K562 (cell line): Measurements from ENCODE around the gene JMJD1C. TPM values are rescaled to one million over a fixed set of nuclear protein-coding genes. Genes with fewer than 3 reads are reported as not detected.
A peak's percentile ranks its signal among the peaks of the same experiment; 100 is the strongest.

Experiments
- ARID2 ChIP-seq: fragments of 450-650 bp; IDR thresholded peaks from 2 replicates; pipeline ENCODE4 v1.6.1; 2017; ENCODE audit warnings: antibody characterized with exemption, mild to moderate bottlenecking
- CHD1 ChIP-seq: fragments of 200-600 bp; sonication (generic); IDR thresholded peaks from one replicate; pipeline ENCODE4 v1.6.1; 2012; ENCODE audit warnings: mild to moderate bottlenecking, moderate library complexity, low read length, inconsistent platforms
- DIDO1 ChIP-seq: fragments of 450-650 bp; IDR thresholded peaks from 2 replicates; pipeline ENCODE4 v1.6.1; 2016; ENCODE audit warnings: low read depth, missing biosample characterization, missing genetic modification characterization
- E4F1 ChIP-seq: fragments of 250-450 bp; sonication (Bioruptor Pico); IDR thresholded peaks from 2 replicates; pipeline ENCODE4 v1.5.0; 2021; ENCODE audit warnings: mild to moderate bottlenecking, borderline replicate concordance
- ELK1 ChIP-seq: sonication (generic); formaldehyde crosslinking; IDR thresholded peaks from 2 replicates; pipeline ENCODE4 v1.8.1; 2022; ENCODE audit warnings: missing genetic modification reagents
- FIP1L1 ChIP-seq: fragments of 200-400 bp; formaldehyde crosslinking; IDR thresholded peaks from 2 replicates; pipeline ENCODE4 v1.6.1; 2018; ENCODE audit warnings: mild to moderate bottlenecking, low read depth, low read length; ENCODE audit not compliant: poor library complexity, severe bottlenecking
- FOXM1 ChIP-seq, 2 experiments: fragments of 450-650 bp in 1 of 2; sonication (generic) in 1 of 2; formaldehyde crosslinking in 1 of 2; IDR thresholded peaks; 2 replicates each; pipeline versions ENCODE4 v1.6.1 to v1.9.0; 2017 to 2022; ENCODE audit warnings: low read depth in 2 of 2, mild to moderate bottlenecking in 2 of 2, missing genetic modification reagents in 1 of 2, moderate library complexity in 1 of 2
- GTF2E2 ChIP-seq: fragments of 200-800 bp; sonication (Bioruptor generic); IDR thresholded peaks from 2 replicates; pipeline ENCODE4 v1.6.1; 2016; ENCODE audit warnings: missing genetic modification characterization, missing compliant biosample characterization
- LARP7 ChIP-seq: fragments of 450-650 bp; IDR thresholded peaks from 2 replicates; pipeline ENCODE4 v1.6.1; 2016
- LCOR ChIP-seq: sonication (generic); formaldehyde crosslinking; IDR thresholded peaks from 2 replicates; pipeline ENCODE4 v1.8.0; 2022; ENCODE audit warnings: mild to moderate bottlenecking, missing genetic modification reagents
- PCBP1 ChIP-seq: fragments of 200-400 bp; formaldehyde crosslinking; IDR thresholded peaks from 2 replicates; pipeline ENCODE4 v1.6.1; 2018; ENCODE audit warnings: mild to moderate bottlenecking, low read depth, low read length; ENCODE audit not compliant: poor library complexity, severe bottlenecking
- POLR2G ChIP-seq: fragments of 200-400 bp; formaldehyde crosslinking; IDR thresholded peaks from 2 replicates; pipeline ENCODE4 v1.6.1; 2017; ENCODE audit warnings: low read depth, mild to moderate bottlenecking, antibody characterized with exemption, low read length, moderate library complexity
- RAD21 ChIP-seq, 2 experiments: fragments of 250-450 bp in 1 of 2; fragments of 450-650 bp in 1 of 2; sonication (Bioruptor Pico) in 1 of 2; formaldehyde crosslinking in 1 of 2; IDR thresholded peaks in 1 of 2; conservative IDR thresholded peaks in 1 of 2; 2 replicates each; pipeline versions ENCODE4 v1.4.0 to v1.8.0; 2020 to 2022; ENCODE audit warnings: mild to moderate bottlenecking in 2 of 2, moderate library complexity in 1 of 2
- TAF9B ChIP-seq: fragments of 450-650 bp; IDR thresholded peaks from 2 replicates; pipeline ENCODE4 v1.6.1; 2018; ENCODE audit warnings: mild to moderate bottlenecking; ENCODE audit not compliant: partially characterized antibody
- ZFP36 ChIP-seq: fragments of 150-350 bp; IDR thresholded peaks from 2 replicates; pipeline ENCODE4 v1.6.1; 2018; ENCODE audit warnings: low read length, low read depth; ENCODE audit not compliant: partially characterized antibody
- polyA plus RNA-seq, 8 experiments: library from polyadenylated mRNA; depleted of rRNA in 4 of 8; stranded (reverse) in 5 of 8; unstranded in 3 of 8; fragments of >200 nt; fragmentation: Nextera tagmentation in 2 of 8; fragmentation: Illumina TruSeq in 1 of 8; extraction: Ambion mirVana in 2 of 8; extraction: Trizol in 1 of 8; gene quantifications; 2 replicates each; pipeline versions ENCODE4 v1.2.1 to v1.2.3, GENCODE V29; 2011 to 2014; ENCODE audit warnings: inconsistent platforms in 1 of 8, missing spikeins in 1 of 8
- total RNA-seq, 7 experiments: library from RNA; depleted of rRNA in 6 of 7; stranded (reverse); fragments of >200 nt in 6 of 7; fragmentation: Illumina TruSeq in 2 of 7; extraction: Trizol in 2 of 7; gene quantifications; 2 replicates each; pipeline versions ENCODE4 v1.2.1 to v1.2.3, GENCODE V29; 2011 to 2021; ENCODE audit warnings: low replicate concordance in 1 of 7
- TF ChIP-seq, protein P1 (sequence below): fragments of 450-650 bp; conservative IDR thresholded peaks from 2 replicates; pipeline ENCODE4 v1.6.1; 2016; ENCODE audit warnings: missing genetic modification characterization, low read depth, mild to moderate bottlenecking, control low read depth, missing compliant biosample characterization
- TF ChIP-seq, protein P2 (sequence below): sonication (generic); formaldehyde crosslinking; IDR thresholded peaks from 2 replicates; pipeline ENCODE4 v1.8.0; 2023; ENCODE audit warnings: mild to moderate bottlenecking, missing genetic modification reagents

Gene JMJD1C
- total and polyA plus RNA-seq, 9 of the 15 experiments (the other 6 are each of a cell fraction or from before 2014, with no cell fraction given): 25.3 to 68.0 (median 47.2) TPM

GRCh38 chr10:63267414-63268148 lies 198.2 kb downstream of the JMJD1C start (continued):
- TF ChIP-seq RAD21 (CRISPR knock-in tag; conservative IDR thresholded peaks at IDR 0.05 in 1 of 2, IDR thresholded peaks at IDR 0.05 in 1 of 2) (0 out of 4 replicates have a peak, but pooled peaks of 1 of the 2 experiments have one; percentile 6), PCBP1 (no peak), LARP7 (no peak), E4F1 (no peak), ZFP36 (no peak), POLR2G (peak; percentile 43; the same call in 1 of the 2 replicates), FIP1L1 (no peak), ARID2 (no peak), FOXM1 (IDR thresholded peaks at IDR 0.05; ENCODE audit: low read depth) (0 out of 2 replicates have a peak, but pooled peaks have one; percentile 6), FOXM1 (CRISPR knock-in tag; IDR thresholded peaks at IDR 0.05; ENCODE audit: low read depth) (no peak), TAF9B (peak; percentile 37), LCOR (no peak), GTF2E2 (tag) (0 out of 2 replicates have a peak, but pooled peaks have one; percentile 4), CHD1 (peak; percentile 41), DIDO1 (tag) (no peak), ELK1 (CRISPR knock-in tag) (no peak)
- TF ChIP-seq, protein P1, sequence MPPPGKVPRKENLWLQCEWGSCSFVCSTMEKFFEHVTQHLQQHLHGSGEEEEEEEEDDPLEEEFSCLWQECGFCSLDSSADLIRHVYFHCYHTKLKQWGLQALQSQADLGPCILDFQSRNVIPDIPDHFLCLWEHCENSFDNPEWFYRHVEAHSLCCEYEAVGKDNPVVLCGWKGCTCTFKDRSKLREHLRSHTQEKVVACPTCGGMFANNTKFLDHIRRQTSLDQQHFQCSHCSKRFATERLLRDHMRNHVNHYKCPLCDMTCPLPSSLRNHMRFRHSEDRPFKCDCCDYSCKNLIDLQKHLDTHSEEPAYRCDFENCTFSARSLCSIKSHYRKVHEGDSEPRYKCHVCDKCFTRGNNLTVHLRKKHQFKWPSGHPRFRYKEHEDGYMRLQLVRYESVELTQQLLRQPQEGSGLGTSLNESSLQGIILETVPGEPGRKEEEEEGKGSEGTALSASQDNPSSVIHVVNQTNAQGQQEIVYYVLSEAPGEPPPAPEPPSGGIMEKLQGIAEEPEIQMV (tag): no peak
- TF ChIP-seq, protein P2, sequence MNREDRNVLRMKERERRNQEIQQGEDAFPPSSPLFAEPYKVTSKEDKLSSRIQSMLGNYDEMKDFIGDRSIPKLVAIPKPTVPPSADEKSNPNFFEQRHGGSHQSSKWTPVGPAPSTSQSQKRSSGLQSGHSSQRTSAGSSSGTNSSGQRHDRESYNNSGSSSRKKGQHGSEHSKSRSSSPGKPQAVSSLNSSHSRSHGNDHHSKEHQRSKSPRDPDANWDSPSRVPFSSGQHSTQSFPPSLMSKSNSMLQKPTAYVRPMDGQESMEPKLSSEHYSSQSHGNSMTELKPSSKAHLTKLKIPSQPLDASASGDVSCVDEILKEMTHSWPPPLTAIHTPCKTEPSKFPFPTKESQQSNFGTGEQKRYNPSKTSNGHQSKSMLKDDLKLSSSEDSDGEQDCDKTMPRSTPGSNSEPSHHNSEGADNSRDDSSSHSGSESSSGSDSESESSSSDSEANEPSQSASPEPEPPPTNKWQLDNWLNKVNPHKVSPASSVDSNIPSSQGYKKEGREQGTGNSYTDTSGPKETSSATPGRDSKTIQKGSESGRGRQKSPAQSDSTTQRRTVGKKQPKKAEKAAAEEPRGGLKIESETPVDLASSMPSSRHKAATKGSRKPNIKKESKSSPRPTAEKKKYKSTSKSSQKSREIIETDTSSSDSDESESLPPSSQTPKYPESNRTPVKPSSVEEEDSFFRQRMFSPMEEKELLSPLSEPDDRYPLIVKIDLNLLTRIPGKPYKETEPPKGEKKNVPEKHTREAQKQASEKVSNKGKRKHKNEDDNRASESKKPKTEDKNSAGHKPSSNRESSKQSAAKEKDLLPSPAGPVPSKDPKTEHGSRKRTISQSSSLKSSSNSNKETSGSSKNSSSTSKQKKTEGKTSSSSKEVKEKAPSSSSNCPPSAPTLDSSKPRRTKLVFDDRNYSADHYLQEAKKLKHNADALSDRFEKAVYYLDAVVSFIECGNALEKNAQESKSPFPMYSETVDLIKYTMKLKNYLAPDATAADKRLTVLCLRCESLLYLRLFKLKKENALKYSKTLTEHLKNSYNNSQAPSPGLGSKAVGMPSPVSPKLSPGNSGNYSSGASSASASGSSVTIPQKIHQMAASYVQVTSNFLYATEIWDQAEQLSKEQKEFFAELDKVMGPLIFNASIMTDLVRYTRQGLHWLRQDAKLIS: peak; percentile 80
